T-helper 2 cell treated with Interferon-gamma antibody and Interleukin-4, amounts not matched to agents 100 ng/mL and 5 ng/mL, for 36 hours (primary cell): ENCODE results near the gene CYP19A1. TPM values are rescaled to one million over a fixed set of nuclear protein-coding genes. Genes with fewer than 3 reads are reported as not detected.

ENCODE experiments used
- intact Hi-C: fragments of 100-400 bp; cut with micrococcal nuclease; formaldehyde crosslinking; loops from one replicate; pipeline ENCODE4 v1.15.1; 2023
- total RNA-seq: library from RNA; stranded (reverse); gene quantifications from 2 replicates; pipeline ENCODE4 v1.2.3, GENCODE V29; 2022

Gene CYP19A1
- total RNA-seq, 1 donor from 2014 or later = 0.75 TPM

- intact Hi-C loops = no loop called here
Observed at GRCh38 chr15:51363383-51363782, 25.0 kb upstream of the CYP19A1 start.

GRCh38 chr15:51359981-51360380, 21.6 kb upstream of the CYP19A1 start:
- intact Hi-C loops = no loop called here

GRCh38 chr15:51356983-51357382, 18.6 kb upstream of the CYP19A1 start:
- intact Hi-C loops = no loop called here

- intact Hi-C loops = no loop called here
Observed at GRCh38 chr15:51356147-51356546, 17.8 kb upstream of the CYP19A1 start.

- intact Hi-C loops = no loop called here
Observed at GRCh38 chr15:51355096-51355495, 16.7 kb upstream of the CYP19A1 start.

GRCh38 chr15:51353976-51354375, 15.6 kb upstream of the CYP19A1 start:
- intact Hi-C loops = no loop called here

- intact Hi-C loops = no loop called here
Observed at GRCh38 chr15:51350723-51351122, 12.3 kb upstream of the CYP19A1 start.

GRCh38 chr15:51349156-51349844, 10.9 kb upstream of the CYP19A1 start:
- intact Hi-C loops = no loop called here

- intact Hi-C loops = no loop called here
Observed at GRCh38 chr15:51348688-51349087, 10.3 kb upstream of the CYP19A1 start.

GRCh38 chr15:51346136-51346535, 7.7 kb upstream of the CYP19A1 start:
- intact Hi-C loops = no loop called here

GRCh38 chr15:51343466-51343865, 5.1 kb upstream of the CYP19A1 start:
- intact Hi-C loops = no loop called here

- intact Hi-C loops = no loop called here
Observed at GRCh38 chr15:51342227-51342999, 4.0 kb upstream of the CYP19A1 start.

- intact Hi-C loops = no loop called here
Observed at GRCh38 chr15:51341366-51342226, 3.2 kb upstream of the CYP19A1 start, which contains the start of gene GLDN. Gene GLDN (plus strand): TSS chr15:51341655. CDS start chr15:51341685, 30 bp downstream.

- intact Hi-C loops = no loop called here
Observed at GRCh38 chr15:51335538-51336410, 2.6 kb downstream of the CYP19A1 start.

- intact Hi-C loops = no loop called here
Observed at GRCh38 chr15:51335087-51335486, 3.3 kb downstream of the CYP19A1 start.

- intact Hi-C loops = no loop called here
Observed at GRCh38 chr15:51334011-51334451, 4.4 kb downstream of the CYP19A1 start.

GRCh38 chr15:51333571-51333970, 4.8 kb downstream of the CYP19A1 start:
- intact Hi-C loops = no loop called here

- intact Hi-C loops = no loop called here
Observed at GRCh38 chr15:51332206-51333147, 5.9 kb downstream of the CYP19A1 start.

GRCh38 chr15:51331141-51331540, 7.3 kb downstream of the CYP19A1 start:
- intact Hi-C loops = no loop called here

- intact Hi-C loops = no loop called here
Observed at GRCh38 chr15:51328926-51329325, 9.5 kb downstream of the CYP19A1 start.
